COLO668 (cell line): ENCODE data around the gene CNTN5.
"Not testable (repeated sequence)": the region's sequence is repeated elsewhere in the genome, so short reads cannot be mapped to it uniquely, and the experiment has no call there.

Experiments
- DNase-seq: peaks from one replicate; lab custom pipeline; 2025; ENCODE audit not compliant: unreplicated experiment; lab: John Stamatoyannopoulos, UW

CNTN5 gene

DNA sequence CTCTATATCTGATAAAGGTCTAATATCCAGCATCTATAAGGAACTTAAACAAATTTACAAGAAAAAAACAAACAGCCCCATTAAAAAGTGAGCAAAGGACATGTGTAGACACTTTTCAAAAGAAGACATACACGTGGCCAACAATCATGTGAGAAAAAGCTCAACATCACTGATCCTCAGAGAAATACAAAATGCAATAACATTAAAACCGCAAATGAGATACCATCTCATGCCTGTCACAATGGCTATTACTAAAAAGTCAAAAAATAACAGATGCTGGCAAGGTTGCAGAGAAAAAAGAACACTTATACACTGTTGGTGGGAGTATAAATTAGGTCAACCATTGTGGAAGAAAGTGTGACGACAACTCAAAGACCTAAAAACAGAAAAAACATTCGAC lies 1253.7 kb downstream of the CNTN5 start:
- not testable (repeated sequence) for DNase-seq

DNA sequence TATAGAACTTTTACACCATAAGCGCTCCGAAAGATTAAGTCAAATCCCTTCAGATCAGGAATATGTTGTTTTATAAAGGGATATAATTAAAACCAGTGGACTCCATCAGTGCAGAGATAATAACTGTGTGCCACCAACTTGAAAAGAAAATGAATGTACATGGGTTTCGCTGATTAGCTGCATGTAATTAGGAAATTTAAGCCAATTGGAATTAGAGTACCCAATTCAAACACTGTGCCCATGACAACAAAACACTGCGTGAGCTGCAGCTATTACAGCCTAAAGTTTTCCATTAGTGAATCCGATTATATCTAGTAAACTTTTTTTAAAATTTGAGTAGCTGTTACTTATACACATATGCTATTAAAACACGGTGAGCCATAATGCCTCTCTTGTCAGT lies 1274.0 kb downstream of the CNTN5 start:
- DNase-seq: no peak

DNA sequence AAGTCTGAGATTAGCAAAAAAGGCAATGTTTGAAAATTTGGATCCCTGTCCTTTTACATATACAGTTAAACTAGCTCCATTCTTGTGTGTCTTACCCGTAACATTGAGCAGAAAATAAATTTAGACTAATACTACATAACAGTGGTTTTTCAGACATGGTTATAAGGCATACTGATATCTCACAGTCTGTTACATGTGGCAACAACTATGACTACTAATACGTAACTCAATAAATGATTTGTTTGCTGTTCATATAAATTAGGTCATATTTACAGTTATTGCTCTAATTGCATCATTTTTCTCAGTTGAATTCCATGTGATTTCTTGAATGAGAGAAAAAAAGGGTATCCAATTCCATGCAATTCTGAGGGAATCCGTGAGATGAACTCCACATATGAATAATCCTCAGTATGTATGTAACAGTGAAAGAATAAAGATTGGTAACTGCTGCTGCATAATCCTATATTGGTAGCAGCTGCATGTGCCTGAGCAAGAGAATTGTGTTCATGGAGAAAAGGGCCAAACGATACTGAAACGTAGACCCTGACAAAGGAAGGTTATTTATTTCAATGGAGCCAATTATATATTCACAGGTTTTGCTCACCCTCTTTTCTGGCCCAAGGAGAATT lies 1275.4 kb downstream of the CNTN5 start:
- no peak for DNase-seq

DNA sequence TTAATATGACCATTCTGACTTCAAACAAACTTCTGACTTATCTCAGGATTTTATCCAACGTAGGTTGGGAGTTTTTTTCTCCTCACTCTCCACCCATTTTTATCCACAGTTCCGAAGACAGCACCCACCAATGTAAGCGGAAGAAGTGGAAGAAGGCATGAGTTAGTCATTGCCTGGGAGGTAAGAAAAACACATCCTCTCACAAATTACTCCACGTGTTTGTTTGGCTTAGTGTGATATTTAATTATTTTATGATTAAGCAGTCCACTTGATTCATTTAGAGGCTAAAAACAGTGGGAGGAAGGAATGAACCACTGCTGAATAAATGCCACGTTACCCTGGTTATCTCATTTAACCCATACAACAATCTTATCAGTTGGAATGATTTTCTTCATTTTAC lies 1276.8 kb downstream of the CNTN5 start:
- DNase-seq: no peak

DNA sequence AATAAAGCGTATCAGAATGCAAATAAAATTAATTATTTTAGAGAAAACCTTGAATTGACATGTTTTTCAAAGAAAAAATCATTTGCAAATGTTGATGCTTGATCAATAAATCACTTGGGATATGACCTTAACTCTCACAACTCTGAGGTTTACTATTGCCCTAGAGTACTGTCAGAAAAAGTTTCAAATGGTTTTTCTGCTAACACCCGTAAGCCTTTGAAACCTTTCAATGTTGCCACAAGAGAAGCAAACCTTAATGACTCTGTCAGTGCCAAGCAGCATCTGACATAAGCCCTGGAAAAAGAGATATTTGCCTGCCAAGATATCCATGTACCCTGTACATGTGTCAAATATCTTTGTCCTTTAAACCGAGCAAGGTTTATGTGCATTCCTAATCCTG lies 1282.1 kb downstream of the CNTN5 start:
- no peak for DNase-seq

DNA sequence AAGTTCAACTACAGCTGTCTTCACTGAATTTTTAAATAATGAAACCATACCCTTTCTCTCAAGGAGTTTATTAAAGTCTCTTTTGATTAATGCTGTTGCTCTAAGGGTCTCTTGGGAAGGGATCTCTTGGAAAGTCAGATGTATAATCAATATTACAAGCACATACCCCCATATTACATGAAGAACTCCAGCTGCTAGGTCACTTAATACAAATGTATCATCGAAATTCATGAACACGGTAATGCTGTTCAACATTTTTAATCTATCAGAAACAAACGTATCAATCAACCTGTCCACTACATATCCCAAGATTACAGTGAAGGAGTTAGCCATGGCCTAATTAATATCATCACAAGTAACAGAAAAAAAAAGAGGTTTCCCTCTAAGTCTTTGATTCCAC lies 1283.1 kb downstream of the CNTN5 start:
- DNase-seq: no peak

DNA sequence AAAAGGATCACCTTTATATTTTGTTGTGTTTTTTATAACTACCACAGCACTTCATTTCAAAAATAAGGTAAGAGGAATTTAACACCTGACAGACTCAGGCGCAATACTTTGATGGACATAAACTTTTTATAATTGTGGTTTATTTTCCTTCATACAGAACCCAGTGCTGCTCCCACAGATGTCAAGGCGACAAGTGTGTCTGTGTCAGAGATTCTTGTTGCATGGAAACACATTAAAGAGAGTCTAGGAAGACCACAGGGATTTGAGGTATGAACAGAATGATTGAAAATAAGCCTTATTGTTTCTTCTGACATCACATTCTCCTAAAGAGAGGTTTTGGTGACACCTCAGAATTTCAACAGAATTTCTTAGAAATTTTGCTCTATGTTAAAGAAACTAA lies 1287.5 kb downstream of the CNTN5 start:
- DNase-seq: no peak

DNA sequence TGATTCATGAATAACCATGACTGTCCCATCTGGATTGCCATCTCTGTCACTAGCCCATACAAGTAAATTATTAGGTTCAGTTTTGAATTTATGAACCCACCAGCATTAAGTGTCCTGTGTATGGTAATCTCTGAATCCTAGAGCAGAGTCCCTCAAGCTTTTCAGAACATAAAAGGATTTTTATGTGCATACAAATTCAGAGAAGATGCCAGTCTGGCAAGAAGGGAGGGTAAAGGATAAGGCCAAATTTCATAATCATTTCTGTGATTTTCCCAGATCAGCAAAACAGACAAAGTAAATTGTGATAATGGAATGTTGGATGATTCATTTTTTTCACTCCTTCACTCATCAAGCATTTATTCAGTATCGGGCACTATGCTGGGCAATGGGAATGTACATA lies 1295.2 kb downstream of the CNTN5 start:
- DNase-seq: no peak

DNA sequence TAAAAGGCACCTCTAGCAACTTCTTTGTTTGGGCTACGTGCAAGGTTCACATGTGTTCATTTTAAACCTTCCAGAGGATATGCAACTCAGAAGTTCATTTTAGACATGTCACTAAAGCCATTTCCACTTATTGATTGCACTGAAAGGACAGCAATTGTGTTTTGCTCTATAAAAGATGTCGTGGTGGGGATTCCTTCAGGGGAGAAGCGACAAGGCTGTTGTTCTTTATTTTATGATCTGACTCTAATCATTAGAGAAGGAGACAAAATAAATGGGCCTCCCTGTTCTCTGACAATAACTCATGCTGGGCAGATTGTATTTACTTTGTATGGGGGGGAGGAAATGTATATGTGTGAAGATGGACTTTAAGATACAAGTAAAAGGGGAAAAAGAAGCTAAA lies 1296.2 kb downstream of the CNTN5 start:
- DNase-seq: no peak

DNA sequence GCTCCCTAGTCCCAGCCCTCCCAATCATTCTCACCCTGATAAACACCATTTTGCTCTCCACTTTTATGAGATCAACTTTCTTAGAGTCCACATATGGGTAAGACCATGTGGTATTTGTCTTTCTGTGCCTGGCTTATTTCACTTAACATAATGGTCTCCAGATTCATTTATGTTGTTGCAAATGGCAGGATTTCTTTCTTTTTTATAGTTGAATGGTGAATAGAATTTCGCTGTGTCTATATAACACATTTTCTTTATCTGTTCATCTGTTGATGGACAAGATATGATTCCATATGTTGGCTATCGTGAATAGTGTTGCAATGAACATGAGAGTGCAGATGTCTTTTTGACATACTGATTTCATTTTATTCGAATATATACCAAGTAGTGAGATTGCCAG lies 1298.9 kb downstream of the CNTN5 start:
- DNase-seq: no peak

DNA sequence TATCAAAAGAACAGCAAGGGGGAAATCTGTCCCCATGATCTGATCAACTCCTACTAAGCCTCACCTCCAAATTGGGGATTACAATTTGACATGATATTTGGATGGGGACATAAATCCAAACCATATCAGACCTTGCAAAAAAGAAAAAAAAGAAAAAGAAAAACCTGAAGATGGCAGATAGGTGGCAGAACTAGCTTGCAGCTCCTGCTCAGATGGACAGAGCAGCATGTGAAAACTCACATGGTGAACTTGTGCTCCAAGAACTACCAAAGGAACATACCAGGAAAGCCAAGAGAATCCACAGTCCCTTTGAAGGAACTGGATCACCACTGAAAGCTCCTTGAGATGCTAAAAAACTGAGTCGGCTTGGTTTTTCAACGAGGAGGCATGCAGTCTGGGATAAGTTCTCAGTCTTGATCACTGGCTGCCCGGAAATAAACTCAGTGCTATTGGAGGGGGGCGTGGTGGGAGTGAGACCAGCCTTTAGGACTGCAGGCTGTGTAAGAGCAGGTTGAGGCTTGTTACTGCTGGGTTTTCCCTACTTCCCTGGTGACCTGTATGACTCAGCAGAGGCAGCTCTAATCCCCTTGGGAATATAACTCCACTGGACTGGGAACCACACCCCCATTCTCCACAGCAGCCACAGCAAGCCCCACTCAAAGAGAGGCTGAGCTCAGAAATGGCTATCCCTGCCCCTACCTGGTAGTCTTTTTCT lies 1308.0 kb downstream of the CNTN5 start:
- no peak for DNase-seq

DNA sequence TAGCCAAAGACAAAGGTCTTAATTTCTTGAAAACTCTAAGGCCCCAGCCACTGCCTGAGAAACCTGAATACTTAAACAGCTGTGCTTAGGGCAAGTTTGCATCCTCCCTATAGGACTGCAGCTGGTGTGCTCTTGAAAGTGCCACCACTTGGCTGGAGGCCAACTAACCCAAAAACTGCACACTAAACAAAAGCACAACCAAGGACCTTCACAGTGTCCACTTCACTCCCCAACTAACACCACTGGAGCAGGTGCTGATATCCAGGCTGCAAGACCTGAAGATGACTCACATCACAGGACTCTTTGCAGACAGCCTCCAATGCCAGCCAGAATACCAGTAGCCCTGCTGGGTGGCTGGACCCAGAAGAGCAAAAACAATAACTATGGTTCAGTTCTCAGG lies 1308.6 kb downstream of the CNTN5 start:
- DNase-seq: no peak

DNA sequence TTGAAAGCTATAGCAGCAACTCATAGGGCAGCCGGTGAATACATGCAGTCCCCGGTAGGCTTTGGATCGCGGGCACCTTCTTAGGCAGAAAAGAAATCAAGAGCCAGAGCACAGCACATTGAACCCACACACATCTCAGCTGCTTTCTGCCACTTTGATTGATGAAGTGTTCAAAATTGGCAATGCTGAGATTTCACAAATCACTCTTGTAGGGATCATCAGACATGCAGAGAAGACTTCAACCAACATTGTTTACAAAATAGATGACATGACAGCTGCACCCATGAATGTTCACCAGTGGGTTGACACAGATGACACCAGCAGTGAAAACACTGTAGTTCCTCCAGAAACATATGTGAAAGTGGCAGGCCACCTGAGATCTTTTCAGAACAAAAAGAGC lies 1316.1 kb downstream of the CNTN5 start:
- no peak for DNase-seq

DNA sequence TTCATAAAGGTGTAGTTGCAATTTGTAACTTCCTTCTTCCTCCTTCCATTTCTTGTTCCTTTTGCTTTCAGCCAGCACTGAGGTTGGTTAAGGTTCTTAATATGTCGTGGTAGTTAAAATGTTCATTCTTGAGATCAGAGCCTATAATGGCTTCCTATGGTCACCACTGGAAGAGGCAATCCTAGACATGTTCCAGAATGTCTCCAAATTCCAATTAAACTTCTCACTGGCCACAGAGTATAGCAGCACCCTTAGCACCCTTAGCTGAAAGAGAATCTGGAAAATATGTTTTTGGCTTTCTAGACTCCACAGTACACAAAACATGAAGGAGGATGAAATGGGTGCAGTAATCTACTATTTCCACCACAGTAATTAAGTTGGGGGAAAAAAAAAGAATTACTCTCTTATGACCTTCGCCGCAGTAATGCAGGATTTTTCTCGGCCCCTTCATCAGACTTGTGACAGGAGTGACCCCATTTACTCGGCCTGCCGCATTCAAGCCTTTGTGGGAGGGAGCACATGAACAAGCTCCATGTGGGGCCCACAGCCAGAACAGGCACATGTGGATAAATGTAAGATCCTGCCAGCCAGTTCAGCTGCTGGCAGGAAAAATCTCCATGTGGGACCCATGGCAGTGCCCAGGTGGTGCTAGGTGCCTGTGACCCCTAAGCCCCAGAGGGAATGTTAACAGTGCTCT lies 1317.5 kb downstream of the CNTN5 start:
- no peak for DNase-seq

DNA sequence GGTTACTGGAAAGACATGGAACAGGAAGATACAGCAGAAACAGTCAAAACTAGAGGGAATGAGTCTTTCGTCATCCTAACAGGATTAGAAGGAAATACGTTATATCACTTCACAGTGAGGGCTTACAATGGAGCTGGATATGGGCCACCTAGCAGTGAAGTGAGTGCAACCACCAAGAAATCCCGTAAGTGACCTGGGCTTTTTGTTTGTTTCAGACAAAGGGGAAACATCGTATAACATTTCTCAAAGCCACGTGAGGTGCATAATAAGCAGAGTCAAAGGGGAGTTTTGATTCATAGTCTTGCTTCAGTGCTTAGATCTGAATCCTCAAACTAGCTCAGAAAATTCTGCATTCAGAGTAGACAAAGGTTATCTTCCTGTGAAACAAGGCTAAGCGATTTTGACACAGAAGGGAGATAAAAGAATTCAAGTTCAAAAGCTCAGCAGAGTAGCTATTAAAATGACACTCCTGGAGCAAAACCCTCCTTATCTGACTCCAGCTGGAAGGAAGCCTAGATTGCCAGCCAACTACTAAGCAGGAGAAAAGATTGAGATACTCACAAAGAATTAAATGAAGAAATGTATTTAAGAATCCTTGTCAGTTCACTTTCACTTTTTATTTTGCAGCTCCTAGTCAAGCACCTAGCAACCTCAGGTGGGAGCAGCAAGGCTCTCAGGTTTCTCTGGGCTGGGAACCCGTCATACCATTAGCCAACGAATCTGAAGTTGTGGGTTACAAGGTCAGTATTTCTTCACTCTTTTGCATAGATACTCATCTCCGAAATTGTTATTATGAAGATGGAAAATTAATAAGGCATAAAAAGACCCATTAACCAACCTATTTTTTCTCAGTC lies 1319.9 kb downstream of the CNTN5 start:
- no peak for DNase-seq

DNA sequence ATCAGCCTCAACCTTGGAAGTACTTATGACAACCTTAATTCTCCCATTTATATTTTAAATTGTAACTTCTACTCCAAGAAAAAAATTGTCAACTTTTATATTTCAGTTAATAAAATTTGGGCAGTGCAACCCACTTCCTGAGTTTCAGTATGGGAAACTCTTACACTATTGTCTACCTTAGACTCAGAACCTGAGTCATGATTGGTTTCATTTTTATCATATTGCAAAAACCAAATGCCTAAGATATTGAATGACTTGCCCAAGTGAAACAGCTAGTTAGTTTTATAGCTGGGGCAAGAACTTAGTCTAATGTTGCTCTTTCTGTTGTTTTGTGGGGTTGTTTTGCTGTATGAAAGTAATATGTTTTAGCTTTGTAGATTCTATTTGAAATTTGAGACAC lies 1332.3 kb downstream of the CNTN5 start:
- DNase-seq: no peak

DNA sequence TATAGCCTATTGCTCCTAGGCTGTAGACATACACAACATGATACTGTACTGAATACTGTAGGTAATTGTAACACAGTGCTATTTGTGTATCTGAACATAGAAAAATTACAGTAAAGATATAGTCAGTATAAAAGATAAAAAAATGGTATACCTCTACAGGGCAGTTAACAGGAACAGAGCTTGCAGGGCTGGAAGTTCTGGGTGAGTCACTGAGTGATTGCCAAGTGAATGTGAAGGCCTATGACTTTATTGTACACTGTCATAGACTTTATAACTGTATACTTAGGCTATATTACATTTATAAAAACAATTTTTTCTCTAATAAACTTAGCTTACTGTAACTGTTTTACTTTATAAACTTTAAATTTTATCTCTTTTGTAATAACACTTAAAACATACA lies 1334.0 kb downstream of the CNTN5 start:
- DNase-seq: no peak

DNA sequence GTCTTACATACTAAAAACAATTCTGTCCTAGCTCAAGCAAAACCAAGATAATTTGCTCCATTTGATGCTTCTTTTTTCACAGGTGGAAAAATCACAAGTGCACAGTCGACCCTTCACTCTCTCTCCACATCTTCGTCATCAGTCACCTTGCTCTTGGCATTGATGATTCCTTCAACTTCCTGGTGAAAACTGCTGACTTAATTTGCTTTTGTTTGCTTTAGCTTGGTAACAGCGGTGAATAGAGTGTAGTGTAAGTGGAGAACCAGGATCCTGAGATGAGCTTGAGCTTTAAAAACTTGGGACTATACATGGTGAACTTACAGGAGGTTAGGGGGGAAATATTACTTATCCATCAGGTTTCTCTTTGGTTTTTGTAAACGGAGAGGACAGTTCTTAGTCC lies 1335.3 kb downstream of the CNTN5 start:
- DNase-seq: no peak

DNA sequence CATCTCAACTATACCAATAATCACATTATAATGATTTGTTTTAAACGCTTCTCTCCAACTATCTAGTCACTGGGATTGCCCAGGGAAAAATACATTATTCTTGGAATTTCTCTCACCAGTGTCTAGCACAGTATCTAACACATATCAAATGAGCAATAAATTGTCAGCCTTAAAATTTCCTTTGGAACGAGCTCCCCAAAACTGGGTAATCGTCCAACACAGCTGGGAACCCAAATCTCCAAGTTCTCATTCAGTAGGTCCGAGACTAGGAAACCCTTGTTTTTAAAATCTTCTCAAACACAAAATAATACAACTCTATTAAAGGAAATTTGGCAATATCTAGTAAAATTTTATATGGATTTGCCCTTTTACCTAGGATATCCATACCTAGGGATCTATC lies 1338.5 kb downstream of the CNTN5 start:
- no peak for DNase-seq

DNA sequence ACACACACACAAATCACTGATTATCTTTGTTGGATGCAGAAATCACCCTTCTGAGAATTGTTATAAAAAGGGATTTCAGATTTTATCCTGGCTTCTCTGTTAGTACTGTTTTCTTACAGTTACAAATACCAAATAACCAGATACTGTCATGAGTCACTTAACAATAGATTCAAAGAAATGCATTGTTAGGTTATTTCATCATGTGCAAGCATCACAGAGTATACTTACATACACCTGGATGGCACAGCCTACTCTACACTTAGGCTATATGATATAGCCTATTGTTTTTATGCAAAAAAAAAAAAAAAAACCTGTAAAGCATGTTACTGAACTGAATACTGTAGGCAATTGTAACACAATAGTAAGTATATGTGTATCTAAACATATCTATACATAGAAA lies 1347.1 kb downstream of the CNTN5 start:
- no peak for DNase-seq

DNA sequence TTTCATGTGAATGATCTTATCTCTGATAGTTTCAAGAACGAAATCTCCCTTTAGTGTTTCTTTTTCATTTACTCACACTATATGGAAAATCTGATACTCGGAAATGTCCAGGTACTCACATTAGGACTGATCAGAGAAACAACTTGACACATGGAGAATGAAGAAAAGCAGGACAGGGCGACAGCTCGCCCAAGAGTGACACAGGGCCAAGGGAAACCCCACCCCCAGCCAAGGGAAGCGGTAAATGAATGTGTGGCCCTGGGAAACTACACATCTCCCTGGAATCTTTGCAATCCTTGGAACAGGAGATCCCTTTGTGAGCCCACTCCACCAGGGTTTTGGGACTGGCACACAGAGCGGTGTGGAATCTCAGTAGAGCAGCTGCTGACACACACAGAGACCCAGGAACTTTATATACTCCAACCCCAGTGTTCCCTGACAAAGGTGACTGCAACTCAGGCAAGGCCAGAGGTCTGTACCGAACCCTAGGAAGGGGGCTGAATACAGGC lies 1362.7 kb downstream of the CNTN5 start:
- DNase-seq: no peak
